ENCODE data around the gene CFAP410. TPM values are rescaled to one million over a fixed set of nuclear protein-coding genes. Genes with fewer than 3 reads are reported as not detected.

Gene CFAP410
- total RNA-seq, 2 experiments from 2014 or later = 15.1 to 20.6 TPM

- intact Hi-C loops (cut with micrococcal nuclease; ENCODE audit: unreplicated experiment) = no loop called here
- Histone ChIP-seq H3K36me3 (ENCODE audit: insufficient read depth, low read length) (no peaks in the 10 kb centered on the region), H3K9me2 (ENCODE audit: insufficient read depth, low read length) (no peaks in the 10 kb centered on the region), H2AFZ (ENCODE audit: low read length) (no peak overlapping the region), H3K9me3 (ENCODE audit: low read length) (no peaks in the 10 kb centered on the region), H3K4me2 (ENCODE audit: low read length) (no peak overlapping the region), H3K4me3 (ENCODE audit: low read depth, low read length, poor library complexity, severe bottlenecking) (no peak overlapping the region), H3K27ac (ENCODE audit: low read depth, low read length, poor library complexity, severe bottlenecking) (no peak overlapping the region), H3K4me1 (ENCODE audit: insufficient read depth, low read length, poor library complexity, severe bottlenecking) (no peaks in the 10 kb centered on the region), H3K79me2 (ENCODE audit: insufficient read depth, low read depth, low read length) (no peaks in the 10 kb centered on the region), H4K20me1 (ENCODE audit: insufficient read depth, low read length) (no peaks in the 10 kb centered on the region)
- no TSS peak for BruUV-seq (replicated peaks)
- CTCF ChIA-PET (ENCODE audit: unreplicated experiment) = no interaction called here
- POLR2A ChIA-PET = no interaction called here
- TF ChIP-seq EZH2phosphoT487 (IDR thresholded peaks at IDR 0.05; ENCODE audit: borderline replicate concordance, low read depth, low read length) = no peak
- TF ChIP-seq CTCF (conservative IDR thresholded peaks at IDR 0.05; ENCODE audit: low read length) = no peak
- no peak for DNase-seq (ENCODE audit: low spot score)
Observed at GRCh38 chr21:44279354-44280260, 59.6 kb downstream of the CFAP410 start.

Other genes with a start within 250 kb of the CFAP410 start
- gene PWP2, start 232.0 kb downstream of the CFAP410 start, total RNA-seq (2014; rRNA removed; shearing (Covaris generic)) = 2.5 and 8.2 TPM in 2 replicates
- 8.4 and 11.5 TPM in 2 replicates for gene PWP2, start 232.0 kb downstream of the CFAP410 start, total RNA-seq (2022)
- gene GATD3, start 205.7 kb downstream of the CFAP410 start, total RNA-seq (2014; rRNA removed; shearing (Covaris generic)) = 6.6 TPM in 2 replicates
- gene GATD3, start 205.7 kb downstream of the CFAP410 start, total RNA-seq (2022) = 24.1 and 28.1 TPM in 2 replicates
- 4.1 and 5.2 TPM in 2 replicates for gene ICOSLG, start 98.4 kb downstream of the CFAP410 start, total RNA-seq (2014; rRNA removed; shearing (Covaris generic))
- gene ICOSLG, start 98.4 kb downstream of the CFAP410 start, total RNA-seq (2022) = 8.3 and 8.6 TPM in 2 replicates
- gene DNMT3L, start 77.5 kb downstream of the CFAP410 start, total RNA-seq (2014; rRNA removed; shearing (Covaris generic)) = not detected in 2 replicates
- gene DNMT3L, start 77.5 kb downstream of the CFAP410 start, total RNA-seq (2022) = not detected in 2 replicates
- not detected in 2 replicates for gene AIRE, start 53.5 kb downstream of the CFAP410 start, total RNA-seq (2014; rRNA removed; shearing (Covaris generic))
- not detected in 2 replicates for gene AIRE, start 53.5 kb downstream of the CFAP410 start, total RNA-seq (2022)
- 102 and 111 TPM in 2 replicates for gene PFKL, start 39.3 kb downstream of the CFAP410 start, total RNA-seq (2014; rRNA removed; shearing (Covaris generic))
- 123 and 128 TPM in 2 replicates for gene PFKL, start 39.3 kb downstream of the CFAP410 start, total RNA-seq (2022)
- 1.8 and 2.8 TPM in 2 replicates for gene TRPM2, start 14.2 kb upstream of the CFAP410 start, total RNA-seq (2014; rRNA removed; shearing (Covaris generic))
- 3.8 and 7.1 TPM in 2 replicates for gene TRPM2, start 14.2 kb upstream of the CFAP410 start, total RNA-seq (2022)
- gene LRRC3, start 116.1 kb upstream of the CFAP410 start, total RNA-seq (2014; rRNA removed; shearing (Covaris generic)) = not detected in 2 replicates
- gene LRRC3, start 116.1 kb upstream of the CFAP410 start, total RNA-seq (2022) = not detected in 2 replicates
- gene KRTAP10-1, start 200.8 kb upstream of the CFAP410 start, total RNA-seq (2014; rRNA removed; shearing (Covaris generic)) = 0.13 TPM in 1 of 2 replicates, not detected in the other
- gene KRTAP10-1, start 200.8 kb upstream of the CFAP410 start, total RNA-seq (2022) = not detected in 2 replicates
- not detected in 2 replicates for gene KRTAP10-2, start 212.1 kb upstream of the CFAP410 start, total RNA-seq (2014; rRNA removed; shearing (Covaris generic))
- not detected in 2 replicates for gene KRTAP10-2, start 212.1 kb upstream of the CFAP410 start, total RNA-seq (2022)
- not detected in 2 replicates for gene KRTAP10-3, start 219.4 kb upstream of the CFAP410 start, total RNA-seq (2014; rRNA removed; shearing (Covaris generic))
- gene KRTAP10-3, start 219.4 kb upstream of the CFAP410 start, total RNA-seq (2022) = not detected in 2 replicates
- gene KRTAP10-4, start 234.3 kb upstream of the CFAP410 start, total RNA-seq (2014; rRNA removed; shearing (Covaris generic)) = not detected in 2 replicates
- not detected in 2 replicates for gene KRTAP10-4, start 234.3 kb upstream of the CFAP410 start, total RNA-seq (2022)
- not detected in 2 replicates for gene KRTAP10-5, start 241.2 kb upstream of the CFAP410 start, total RNA-seq (2014; rRNA removed; shearing (Covaris generic))
- not detected in 2 replicates for gene KRTAP10-5, start 241.2 kb upstream of the CFAP410 start, total RNA-seq (2022)

Measured in OCI-LY7 (cell line).